Activated CD8-positive, alpha-beta memory T cell treated with anti-CD3 and anti-CD28 coated beads, Interleukin-2, amount 50 U/mL, for 24 hours (primary cell): ENCODE data around the gene GGCT.
"Not testable (repeated sequence)": the region's sequence is repeated elsewhere in the genome, so short reads cannot be mapped to it uniquely, and the experiment has no call there.

ENCODE experiments used
- DNase-seq: peaks from one replicate; pipeline ENCODE4 v3.0.0-alpha.2; 2020; ENCODE audit errors: extremely low read depth

Gene GGCT

DNA sequence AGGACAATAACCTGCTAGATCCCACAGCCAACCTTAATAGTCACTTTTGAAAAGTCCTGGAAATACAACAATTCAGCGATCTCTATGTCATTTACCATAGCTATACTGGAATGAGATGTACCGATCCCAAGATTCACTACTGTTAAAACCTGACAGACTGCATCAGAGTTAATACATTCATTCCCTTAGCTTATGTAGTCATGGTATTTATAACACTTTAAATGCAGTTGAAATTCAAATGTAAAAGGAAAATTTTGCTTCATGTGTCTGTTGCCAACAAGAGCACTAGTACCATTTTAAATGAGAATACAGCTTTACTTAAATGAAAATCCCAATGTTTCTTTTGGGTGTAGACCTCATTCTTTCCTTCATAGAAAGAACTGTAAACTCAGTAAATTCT lies 11.1 kb upstream of the GGCT start:
- DNase-seq, result no peak

DNA sequence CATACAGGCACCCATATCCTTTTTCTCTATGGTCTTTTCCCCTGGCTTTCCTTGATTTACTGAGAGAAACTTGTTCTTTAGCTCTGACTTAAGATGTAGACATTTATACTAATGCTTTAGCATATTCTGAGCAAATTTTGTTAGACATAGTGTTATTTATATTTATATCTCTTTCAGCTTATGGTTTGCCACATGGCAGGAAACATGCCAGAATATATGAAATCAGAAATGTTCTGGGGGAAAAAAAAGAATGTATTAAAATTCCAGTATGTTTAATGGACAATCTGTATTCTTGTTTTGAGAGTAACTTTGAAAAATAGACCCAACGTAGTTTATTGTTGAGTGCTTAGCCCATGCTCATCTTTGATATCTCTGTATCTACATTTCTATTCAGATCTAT lies 10.1 kb upstream of the GGCT start:
- no peak for DNase-seq

DNA sequence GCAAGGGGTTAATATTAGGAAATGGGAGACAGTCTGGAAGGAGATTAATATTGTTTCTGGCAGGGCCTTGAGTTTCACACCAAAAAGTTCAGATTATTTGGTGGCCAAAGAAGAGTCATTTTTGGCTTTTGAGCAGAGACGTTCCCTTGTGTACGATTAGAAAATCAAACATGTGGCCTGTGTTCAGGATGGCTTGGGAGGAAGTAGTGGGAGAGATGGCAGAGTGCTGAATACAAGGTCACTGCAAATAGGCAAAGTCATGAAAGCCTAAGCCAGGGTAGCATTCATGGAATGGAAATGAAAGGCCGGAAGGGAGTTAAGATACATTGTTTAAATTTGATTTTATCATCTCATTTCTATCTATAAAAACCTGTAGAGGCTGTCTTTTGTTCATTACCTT lies 9.5 kb upstream of the GGCT start:
- no peak for DNase-seq

- no peak for DNase-seq
These were observed 9.1 kb upstream of the GGCT start for GRCh38 chr7:30513762-30514161.

- DNase-seq, result no peak
These were observed 7.5 kb upstream of the GGCT start for GRCh38 chr7:30511973-30512662.

GRCh38 chr7:30511494-30511893 lies 6.9 kb upstream of the GGCT start:
- no peak for DNase-seq

DNA sequence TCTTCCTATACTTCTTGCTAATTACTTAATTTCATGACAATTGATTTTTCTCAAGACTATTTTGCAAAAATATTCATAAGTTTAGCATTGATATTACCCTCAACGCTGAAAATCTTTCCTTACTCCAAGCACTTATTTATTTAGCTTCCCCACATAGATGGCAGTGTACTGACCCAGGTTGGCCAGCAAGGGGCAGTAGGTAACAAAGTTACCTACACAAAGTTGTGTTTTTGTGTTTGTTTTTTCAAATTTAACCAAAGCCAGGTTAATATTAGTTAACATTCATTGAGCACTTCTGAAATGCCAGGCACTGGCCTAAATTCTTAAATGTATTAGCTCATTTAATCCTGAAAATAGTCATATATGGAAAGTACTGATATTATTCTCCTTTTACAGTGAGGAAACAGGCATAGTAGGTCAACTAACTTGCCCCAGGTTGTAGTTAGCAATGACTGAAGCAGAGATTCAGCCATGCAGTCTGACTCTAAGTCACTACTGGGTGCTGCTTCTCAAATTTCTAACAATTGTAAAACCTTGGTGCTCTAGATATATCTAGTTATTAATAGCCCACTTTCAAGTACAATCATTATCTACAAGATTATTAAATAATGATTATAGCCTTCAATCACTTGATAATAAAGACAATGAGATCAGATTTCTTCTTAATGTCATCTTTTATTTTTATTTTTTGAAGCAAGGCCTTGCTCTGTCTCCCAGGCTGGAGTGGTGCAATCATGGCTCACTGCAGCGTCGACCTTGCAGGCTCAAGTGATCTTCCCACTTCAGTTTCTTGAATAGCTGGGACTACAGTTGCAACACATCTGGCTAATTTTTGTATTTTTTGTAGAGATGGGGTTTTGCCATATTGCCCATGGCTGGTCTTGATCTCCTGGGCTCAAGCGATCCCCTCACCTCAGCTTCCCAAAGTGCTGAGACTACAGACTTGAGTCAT lies 5.8 kb upstream of the GGCT start:
- no peak for DNase-seq

DNA sequence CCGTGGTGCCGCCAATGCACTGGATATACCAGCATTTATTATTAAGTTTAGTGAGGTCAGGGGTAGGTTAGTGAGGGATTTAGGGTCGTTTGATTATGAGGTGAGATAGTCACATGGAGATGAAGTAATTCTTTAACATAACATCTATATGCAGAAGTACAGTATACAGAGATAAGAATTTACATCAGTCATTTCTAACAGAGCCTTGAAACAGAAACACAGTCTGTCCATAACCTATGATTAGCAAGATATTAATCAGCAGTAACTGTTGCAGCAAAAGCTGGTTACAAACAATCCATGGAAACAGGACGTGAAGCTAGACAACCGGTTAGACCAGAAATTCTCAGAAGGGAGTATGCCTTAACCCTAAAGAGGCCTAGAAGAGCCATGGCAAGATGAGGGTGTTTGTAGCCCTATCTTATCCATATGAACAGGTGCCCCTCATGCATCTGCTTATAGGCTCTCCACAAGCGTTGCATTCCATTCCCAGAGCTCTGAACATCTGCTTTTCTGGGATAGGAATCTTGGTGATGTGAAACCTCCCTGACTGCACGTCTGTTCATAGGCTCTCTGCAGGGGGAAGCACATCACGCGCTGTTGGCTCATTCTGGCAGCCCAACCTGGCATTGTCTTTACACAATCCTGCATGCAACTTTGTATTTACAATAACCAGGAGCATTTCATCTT lies 4.7 kb upstream of the GGCT start:
- DNase-seq, result not testable (repeated sequence)

- not testable (repeated sequence) for DNase-seq
These were observed 2.8 kb upstream of the GGCT start for GRCh38 chr7:30507346-30507900.

- no peak for DNase-seq
These were observed 607 bp upstream of the GGCT start for GRCh38 chr7:30505174-30505697.

DNA sequence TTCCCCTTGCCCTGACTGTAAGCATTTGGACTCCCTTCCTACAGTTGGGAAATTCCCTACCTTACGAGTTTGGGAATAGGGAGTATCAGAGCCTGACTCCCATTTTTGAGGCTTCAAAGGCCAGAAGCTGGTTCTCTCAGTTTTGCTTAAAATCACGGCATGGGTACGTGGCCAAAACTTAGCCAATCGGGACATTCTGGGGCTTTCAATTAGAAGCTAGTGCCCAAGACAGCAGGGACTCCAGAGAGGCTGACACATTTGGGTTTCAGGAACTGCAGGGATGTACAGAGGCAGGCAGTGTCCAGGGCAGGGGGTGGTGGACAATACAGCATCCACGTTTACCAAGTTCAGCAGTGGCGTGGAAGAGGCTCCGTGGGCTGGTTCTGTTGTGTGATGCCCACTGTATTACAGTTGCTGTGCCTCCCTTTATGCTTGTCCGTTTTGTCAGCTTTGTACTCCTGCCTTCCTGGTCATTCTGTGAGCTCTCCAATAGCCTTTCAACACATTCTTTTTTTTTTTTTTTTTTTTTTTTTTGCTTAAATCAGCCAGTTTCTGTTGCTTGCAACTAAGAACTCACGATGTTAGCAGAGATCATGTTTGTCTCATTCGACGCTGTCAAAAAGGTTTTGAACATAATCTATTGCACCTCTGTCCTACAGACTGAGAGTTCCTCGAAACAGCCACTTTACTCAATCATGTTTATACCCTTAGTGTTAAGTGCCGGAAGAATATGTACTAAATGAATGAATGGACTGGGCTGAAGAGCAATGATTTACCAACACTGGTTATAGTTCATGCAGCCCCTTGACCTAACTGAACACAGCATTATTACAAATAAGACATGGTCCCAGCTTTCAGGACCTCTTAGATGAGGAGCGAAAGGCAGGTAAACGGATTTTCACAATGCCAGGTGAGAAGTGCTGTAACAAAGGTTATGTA lies 1.1 kb downstream of the GGCT start:
- no peak for DNase-seq

DNA sequence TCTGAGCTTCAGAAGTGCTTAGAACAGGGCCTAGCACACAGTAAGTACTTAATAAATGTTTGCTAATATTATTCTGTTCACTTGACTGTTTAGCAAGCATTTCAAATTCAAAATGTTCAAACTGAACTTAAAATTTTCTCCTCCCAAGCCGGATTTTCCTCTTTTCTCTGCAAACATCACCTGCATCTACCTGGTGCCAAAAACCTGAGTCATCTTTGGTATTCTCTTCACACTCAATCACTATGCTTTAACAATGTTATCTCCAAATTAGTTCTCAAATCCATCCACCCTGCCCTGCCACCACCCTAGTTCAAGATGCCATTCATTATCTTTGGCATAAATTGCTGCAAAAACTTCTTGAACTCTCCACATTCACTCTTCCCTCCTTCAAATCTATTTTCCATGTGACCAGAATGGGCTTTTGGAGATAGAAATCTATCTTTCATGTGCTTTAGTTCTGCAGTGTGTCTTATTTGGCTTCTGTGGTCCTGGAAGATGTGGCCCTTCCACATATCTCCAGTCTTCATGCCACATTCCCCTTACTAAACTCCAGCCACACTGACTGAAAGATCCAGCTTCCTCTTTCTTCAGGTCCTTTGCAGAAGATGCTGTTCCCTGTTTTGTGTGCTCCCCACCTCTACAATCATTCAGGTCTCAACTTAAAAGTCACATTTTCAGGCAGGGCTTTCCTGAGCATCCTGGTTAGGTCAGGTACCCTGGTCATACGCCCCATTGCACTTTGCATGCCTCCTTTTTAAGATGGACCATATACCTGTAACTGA lies 2.0 kb downstream of the GGCT start:
- DNase-seq, result no peak

DNA sequence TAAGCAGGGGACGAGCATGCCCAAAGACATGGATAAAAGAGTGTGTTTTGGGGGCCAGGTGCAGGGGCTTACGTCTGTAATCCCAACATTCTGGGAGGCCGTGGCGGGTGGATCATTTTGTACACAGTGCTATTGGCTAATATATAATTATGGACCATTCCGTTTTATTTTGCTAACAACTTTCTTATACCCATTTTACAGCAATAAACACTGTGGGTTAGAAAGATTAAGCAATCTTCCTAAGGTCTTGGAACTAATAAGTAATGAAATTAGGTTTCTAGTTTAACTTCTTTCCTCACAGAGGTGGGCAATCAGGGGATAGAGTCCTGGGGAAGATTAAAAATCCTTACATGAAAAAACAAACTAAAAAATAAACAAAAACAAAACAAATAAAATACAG lies 3.4 kb downstream of the GGCT start:
- DNase-seq, result no peak

- no peak for DNase-seq
These were observed 11.4 kb downstream of the GGCT start for GRCh38 chr7:30493228-30493627.

- DNase-seq, result no peak
These were observed 13.2 kb downstream of the GGCT start for GRCh38 chr7:30491417-30491816.

DNA sequence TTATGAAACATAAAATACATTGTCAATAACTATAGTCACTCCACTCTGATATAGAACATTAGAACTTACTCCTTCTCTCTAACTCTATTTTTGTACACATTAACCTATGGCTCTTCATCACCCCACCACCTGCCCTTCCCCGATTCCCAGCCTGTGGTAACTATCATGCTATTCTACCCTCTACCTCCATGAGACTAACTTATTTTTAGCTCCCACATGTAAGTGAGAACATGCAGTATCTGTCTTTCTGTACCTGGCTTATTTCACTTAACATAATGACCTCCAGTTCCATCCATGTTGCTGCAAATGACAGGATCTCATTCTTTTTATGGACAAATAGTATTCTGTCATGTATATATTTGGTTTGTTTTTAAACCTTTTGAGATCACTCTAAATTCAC lies 17.3 kb downstream of the GGCT start:
- DNase-seq, result no peak

DNA sequence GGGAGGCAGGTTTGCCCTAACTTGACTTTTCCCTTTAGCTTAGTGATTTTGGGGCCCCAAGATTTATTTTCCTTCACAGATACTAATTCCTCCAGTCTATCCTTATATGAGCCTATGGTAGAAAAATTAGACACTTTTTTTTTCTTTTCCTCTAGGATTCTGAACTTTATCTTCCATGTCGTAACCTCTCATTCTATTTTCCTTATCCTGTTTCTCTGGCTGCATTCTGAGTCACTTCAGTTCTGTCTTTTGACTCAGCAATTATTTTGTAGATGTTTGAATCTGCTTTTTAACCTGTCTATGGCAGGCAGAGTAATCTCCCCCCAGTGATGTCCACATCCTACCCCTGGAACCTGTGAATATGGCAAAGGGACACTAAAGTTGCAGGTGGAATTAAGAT lies 19.0 kb downstream of the GGCT start:
- no peak for DNase-seq

- DNase-seq, result not testable (repeated sequence)
These were observed 23.2 kb downstream of the GGCT start for GRCh38 chr7:30481416-30481815.

- no peak for DNase-seq
These were observed 25.2 kb downstream of the GGCT start for GRCh38 chr7:30479202-30480120.
